ENCODE data around the gene C10orf143.

Gene C10orf143

DNA sequence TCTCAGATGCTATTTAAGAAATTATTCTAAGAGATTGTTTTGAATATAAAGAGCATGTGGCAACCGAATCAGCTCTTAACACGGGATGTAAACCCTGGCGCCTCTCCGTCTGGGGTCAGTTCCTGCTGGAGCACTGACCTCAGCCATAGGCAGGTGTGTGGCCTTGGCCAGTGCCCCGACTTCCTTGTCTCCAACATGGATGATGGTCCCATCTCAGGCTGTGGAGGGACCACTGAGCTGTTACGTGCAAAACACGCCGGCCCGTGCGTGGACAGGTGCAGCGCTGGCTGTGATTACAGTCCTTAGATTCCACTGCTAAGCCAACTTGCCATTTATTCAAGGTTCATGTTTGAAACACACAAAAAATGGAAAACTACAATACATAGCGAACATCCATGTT, 59.9 kb downstream of the C10orf143 start:
- no peak for DNase-seq

DNA sequence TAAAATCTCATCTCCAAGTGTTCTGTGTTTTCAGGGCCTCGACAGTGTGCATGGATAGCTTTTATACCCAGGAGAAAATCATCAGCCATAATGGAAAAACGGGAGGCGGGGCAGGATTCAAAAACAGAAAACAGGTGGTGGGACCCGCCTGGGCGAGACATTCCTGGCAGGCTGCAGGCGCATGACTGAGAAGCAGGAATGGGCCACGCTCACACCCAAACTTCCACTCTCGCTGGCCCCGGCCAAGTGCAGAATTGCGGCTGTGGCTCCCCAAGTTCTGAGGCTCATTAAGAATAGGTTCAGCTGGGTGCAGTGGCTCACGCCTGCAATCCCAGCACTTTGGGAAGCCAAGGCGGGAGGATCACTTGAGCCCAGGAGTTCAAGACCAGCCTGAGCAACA, 60.6 kb downstream of the C10orf143 start:
- no peak for DNase-seq

DNA sequence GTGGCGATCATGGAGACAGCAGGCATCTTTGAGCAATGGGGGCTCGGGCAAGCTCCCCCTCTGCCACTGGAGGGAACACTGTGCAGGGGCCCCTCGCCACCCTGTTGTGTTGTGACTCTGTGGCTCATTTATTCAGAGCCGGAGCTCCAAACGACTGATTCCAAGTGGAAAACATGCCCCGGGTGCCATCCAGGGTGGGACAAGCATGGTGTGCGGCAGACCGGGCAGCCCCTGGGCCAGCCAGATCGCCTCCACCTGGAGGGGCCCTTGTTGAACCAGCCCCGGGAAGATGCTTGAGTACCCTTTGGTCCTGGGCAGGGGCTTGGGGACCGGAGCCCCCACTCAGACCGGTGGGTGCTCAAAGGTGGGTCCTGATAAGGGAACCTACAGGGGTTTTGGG, 61.4 kb downstream of the C10orf143 start:
- DNase-seq, result no peak

DNA sequence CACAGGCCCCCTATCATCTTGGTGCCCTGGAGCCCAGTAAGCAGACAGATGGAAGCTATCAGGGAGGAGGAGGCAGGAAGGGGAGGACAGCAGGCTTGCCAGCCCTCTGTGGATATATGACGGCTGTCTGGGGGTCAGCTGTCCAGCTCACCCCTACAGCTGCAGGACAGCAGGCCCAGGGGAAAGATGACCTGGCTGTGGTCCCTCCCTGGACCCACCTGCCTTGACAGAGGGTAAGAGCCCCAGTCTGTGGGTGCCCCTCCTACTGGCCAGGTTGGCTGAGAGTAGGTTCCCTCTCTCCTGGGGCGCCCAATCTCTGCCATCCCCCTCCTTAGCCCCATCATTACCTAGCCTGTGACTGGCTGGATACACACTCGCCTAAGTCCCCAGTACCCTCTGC, 62.5 kb downstream of the C10orf143 start:
- DNase-seq, result no peak

DNA sequence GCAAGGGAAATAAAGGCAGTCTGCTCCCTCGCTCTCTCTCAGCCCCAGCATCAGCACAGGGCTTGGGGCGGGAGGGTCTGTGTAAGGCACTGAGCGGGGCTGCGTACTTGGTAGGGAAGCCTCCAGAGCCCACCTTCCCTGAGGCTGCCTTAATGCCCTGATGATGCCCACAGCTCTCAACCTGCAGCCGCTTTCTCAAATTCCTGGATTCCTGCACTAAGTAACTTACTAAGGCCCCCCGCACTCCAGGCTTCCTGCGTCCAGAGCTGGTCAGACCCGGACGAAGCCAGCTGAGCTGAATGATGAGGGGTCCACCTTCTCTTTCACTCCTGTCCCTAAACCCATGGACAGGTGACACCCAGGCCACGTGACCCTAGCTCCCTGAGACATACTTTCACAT, 63.3 kb downstream of the C10orf143 start:
- DNase-seq, result no peak

DNA sequence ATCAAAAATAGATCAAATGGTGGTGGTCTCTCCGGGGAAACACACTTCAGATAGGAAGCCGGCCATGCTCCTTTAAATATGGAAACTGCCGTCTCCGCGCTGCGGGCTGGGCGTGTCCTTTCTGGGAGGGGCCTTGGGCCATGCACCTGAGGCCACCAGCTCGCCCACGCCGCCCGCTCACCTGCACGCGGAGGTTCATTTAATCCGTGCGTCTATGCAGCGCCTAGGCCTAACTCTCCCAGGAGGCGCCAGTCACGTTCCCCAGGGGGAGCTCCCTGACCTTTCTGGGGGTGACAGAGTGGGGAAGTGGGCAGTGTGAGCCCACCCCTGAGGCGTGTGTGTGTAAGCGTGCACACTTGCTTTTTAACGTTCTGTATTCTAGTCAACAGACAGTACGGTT, 64.0 kb downstream of the C10orf143 start:
- DNase-seq, result no peak

DNA sequence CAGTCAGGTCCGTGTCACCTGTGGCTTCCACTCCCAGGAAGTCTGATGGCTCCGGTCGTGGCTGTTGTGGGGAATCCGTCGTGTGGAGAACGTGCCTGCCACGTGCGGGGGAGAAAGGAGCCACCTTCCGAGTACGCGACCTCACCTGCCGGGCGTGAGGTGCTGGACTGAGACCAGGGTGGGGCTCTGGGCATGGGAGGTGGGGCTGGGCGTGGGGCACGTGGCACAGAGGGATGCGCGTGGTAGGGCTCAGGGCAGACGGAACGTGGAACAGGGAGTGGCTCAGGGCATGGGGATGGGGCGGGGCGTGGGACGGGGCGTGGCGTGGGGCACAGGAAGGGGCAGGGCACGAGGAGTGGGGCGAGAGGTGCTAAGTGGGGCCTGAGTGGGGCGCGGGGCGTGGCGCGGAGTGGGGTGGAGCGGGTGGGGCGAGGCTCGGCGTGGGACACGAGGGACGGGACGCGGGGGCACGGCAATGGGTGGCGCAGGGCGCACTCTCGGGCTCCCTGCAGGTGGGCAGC, 64.8 kb downstream of the C10orf143 start:
- DNase-seq, result no peak

DNA sequence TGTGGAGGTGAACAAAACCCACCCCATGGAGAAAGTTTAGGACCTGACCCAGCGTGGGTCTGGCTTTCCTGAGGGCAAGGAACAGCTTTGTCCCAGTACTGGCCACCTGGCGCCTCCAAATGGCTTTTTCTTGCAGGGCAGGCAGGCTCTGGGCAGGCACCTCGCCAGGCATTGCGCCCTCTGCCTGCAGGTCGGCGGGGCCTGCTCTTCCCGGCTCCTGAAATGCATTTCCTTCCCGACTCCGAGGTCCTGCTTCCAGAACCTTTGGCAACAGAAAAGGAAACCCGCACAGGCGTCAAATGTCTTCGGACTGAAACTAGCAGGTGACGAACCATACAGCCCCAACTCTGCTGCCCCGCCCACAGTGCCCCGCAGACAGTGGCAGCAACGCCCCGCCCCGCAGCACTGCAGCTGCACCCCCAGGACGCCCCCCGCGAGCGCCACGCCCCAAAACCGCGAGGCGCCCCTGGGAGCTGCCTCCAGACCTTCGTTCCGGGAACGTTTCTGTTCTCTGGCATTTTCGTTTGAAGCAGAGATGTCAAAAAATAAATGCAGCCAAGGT, 65.5 kb downstream of the C10orf143 start:
- DNase-seq, result no peak

DNA sequence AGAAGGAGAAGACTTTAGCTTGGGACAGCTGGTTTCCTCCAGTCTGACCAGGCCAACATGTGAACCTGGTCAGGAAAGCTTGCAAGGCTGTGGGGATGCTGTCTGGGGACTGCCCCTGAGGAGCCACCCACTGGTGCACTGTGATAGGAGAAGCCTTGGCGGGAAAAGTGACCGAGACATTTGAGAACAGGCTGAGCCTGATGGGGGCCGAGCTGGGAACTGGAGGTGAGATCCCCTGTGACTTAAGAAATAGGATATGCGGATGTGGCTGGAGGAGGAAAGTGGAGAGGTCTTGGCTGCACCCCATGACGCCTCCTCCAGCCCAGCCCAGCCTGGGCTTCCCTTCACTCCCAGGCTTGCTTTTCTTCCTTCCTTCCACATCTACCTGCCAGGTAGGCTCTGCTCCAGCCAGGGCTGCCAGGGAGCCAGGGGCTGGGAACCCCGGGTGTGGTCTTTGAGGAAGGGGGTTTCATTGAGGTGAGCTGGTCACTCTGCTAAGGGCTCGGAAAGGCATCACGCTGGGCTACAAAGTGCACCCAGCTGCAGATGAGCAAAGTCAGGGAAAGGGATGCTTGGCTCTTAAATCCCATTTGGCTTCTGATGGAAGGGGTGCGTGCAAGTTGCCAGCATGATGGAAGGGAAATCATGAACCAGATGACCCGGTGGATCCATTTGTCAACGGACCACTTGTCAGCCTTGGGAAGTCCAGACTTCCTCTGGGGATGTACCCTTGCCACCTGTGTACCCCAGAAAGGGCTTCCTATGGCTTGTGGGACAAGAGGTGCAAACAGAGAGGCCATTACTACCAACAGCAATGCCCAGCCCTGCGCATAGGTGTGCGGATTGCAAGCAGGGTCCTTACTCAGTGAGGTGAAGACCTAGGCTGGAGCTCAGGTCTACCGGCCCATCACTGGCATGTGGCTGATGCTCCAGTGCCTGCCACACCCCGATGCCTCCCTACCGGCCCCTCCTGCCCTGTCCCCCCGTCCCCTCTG, 66.3 kb downstream of the C10orf143 start:
- no peak for DNase-seq

DNA sequence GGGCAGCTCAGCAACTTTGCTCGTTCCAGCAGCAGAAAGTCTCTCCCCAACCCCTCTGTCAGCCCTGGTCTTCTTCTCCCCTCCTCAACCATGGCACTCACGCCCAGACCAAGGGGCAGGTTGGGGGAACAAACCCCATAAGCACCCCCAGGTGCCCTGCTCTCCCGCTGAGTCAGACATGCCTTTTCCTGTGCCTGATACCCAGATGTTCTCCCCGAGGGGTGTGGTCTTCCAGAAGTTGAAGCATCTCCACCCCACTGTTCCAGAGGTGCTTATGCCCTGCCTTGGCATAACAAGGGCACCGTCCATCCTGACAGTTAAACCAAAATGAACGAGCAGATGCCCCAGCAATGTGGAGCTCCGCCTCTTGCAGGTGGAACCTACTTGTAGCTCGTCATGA, 67.1 kb downstream of the C10orf143 start:
- no peak for DNase-seq

DNA sequence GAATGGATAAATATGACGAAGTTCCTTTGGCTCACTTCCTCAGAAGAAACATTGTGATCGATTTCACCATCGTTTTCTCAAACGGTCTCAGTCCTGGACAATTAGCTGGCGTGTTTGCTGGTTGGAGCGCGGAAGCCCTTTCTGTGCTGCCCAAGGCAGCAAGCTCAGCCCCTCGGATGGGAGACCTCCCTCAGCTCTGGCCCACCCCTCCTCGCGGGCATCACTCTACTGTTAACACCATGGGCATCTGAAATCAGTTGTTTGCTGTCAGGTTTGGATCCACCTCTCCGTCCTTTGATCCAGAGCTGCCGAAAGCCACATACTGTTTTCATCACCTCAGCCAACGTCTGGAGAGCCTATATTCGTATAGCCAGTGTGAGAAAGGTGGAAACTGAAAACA, 68.2 kb downstream of the C10orf143 start:
- no peak for DNase-seq

DNA sequence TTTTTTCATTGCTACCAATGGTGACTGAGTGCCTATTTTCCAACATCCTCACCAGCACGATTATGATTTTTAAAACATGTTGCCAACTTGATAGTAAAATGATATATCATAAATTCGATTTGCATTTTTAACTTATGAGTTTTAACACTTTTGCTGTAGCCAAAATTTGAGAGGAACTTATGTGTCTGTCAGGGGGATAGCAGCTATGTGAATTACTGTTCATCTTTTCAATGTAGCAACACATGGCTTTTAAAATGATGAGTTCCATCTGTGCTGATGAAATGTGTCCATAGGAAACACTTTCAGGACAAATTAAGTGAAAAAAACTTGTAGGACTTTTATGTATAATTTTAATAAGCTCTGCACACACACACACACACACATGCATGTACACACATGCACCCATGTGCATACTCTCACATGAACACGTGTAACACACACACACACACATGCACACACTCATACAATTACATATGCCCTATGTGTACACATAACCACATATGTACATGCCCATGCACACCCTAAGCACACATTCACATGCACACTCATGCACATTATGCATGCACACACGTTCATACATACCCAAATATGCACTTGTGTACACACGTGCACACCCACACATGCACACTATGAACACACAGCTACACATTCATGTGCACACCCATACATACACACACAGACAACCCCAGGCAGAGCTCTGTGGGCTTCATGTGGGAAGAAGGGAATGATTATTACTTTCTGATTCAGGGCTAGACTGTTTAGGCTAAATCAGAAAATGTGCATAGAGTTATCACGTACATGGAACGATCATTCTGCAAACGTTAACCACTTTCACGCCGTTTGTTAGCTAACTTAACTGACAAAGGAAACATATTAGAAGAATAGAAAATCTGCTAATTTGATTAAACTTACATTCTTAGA, 68.9 kb downstream of the C10orf143 start:
- no peak for DNase-seq

DNA sequence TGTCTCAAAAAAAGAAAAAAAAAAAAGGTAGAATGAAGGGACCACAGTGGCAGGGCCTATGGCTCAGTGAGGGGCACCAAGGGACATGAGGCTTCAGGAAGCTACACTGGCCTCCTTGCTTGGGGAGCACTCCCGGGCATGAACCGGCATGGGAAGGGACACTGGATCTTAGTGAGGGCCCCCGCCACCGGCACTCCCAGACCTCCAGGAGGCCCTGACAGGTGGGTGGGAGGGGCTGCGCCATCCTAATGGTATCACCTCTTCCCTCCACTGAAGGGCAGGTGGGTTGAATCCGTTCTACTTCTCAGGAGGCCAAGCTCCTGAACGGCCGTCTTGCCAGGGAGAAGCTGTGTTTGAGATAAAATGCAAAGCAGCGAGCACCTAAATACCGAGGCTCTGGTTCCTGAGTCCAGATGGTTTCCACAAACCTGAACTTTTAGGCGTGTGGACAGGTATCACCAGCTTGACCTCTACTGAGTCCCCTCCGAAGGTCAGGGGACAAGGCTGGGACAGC, 69.8 kb downstream of the C10orf143 start:
- DNase-seq, result no peak

DNA sequence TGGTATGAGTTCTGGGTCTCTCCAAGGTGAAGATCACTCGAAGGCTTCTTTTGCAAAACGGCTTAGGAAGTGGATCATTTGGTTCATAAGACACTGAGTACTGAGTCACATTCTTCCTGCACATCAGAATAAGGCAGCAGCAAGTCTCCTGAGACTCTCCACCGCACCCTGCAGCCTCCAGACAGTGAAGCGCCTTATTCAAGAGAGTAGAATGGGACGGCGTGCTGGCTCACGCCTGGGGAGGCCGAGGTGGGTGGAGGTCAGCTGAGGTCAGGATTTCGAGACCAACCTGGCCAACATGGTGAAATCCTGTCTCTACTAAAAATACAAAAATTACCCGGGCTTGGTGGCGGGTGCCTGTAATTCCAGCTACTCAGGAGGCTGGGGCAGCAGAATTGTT, 70.3 kb downstream of the C10orf143 start:
- DNase-seq, result no peak

DNA sequence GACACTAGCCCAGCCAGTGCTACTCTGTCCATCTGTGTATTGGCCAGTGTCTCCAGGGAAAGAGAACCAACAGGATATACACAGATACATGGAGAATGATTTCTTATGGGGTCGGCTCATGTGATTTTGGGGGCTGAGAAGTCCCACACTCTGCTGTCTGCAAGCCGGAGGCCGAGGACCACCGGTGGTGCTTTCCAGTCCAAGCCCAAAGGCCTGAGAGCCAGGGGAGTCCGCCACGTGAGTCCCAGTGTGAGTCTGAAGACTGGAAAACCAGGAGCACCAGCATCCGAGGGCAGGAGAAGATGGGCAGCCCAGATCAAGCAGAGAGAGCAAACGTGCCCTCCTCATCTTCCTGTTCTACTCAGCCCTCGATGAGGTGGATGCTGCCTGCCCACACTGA, 71.5 kb downstream of the C10orf143 start:
- no peak for DNase-seq

DNA sequence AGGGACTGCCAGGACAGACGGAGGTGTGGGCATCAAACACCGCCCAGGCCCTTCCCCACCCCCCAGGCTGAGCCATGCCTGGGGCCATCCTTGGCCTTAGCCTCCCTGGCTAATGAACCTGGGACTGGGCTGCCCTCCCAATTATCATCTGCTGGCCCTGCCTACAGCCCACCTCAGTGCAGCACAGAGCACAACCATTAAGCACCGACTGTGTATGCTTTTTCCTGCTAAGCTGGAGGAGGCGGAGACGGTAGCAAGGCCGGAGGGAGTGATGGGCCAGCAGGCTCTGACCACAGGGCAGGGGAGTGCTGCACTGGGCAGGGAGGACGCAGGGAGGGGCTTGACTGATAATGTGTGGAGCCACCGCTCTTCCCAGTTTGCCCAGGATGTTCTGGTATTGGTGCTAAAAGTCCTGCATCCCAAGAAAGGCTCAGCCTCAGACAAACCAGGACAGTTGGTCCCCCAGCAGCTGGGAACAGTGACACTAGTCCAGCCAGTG, 72.0 kb downstream of the C10orf143 start:
- no peak for DNase-seq

DNA sequence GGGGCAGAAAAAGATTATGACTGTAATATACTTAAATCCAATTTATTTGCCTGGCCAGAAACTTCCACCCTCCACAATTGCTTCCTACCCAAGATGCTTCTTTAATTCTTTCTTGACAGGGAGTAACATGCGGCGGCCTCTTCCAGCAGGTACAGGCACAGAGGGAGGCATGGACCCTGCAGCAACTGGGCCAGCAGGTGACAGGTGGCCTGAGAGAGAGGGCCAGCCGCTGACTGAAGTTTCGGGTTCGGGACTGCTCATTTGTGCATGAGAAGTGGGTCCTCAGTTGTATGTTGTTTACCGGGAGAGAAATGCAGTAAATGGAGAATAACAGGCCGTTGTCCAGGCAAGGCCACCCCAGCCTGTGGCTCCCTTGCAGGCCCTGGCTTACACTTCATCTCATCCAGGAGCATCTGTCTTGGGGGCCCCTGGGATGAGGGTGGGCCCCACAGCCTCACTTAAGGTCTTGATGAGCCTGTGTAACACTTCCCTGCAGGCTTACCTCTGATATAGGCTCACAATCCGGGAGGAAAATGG, 72.5 kb downstream of the C10orf143 start:
- no peak for DNase-seq

DNA sequence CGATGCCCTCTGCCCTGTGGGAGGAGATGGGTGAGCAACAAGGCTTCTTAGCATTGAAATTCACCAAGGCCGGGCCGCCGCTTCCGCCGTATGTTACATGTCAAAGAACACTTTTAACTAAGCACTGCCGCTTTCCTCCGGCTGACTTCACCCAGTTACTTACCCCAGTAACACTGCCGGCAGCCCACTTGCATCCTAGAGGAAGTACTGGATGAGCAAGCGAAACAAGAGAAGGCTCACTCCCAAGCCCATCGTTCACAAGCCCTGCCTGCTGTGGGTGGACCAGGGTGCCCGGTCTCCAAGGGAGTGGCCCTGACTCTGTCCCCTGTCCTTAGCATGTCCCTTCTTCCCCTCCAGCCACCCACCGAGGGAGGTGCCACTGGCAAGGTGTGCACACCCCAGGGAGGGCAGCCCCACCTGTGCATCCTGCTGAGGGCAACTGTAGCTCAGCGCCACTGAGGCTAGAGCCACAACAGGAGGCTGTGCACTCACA, 73.4 kb downstream of the C10orf143 start:
- no peak for DNase-seq

DNA sequence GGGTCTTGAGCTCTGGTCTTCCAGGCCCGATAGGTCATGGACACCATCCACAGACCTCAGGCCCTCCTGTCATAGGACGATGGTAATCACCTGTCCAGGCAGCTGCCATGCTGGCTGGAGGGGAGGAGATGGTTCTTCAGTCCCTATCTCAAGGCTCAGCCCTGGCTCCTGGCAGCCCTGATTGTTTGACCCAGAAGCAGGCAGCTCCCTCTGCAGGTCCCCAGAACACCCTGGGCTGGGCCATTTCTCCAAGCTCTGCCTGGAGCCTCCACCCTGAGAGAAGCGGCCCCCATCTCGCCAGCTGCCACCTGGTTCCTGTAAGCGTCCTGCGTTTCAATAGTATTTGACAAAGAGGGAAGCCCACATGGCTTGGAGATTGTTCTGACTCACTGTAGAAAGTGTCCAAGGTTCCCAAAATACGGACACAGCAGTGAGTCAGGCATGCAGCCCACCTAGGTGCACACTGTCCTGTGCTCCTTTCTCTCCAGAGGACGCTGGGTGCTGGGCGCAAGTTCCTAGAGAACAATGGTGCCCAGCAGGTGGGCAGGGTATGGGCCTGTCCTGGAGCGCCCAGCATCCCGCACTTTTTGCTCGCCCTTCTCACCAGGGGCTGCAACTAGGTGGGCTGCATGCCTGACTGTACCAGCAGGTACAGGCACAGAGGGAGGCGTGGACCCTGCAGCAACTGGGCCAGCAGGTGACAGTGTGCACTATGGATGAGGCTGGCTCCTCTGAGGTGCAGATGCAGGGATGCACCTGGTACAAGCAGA, 74.1 kb downstream of the C10orf143 start:
- no peak for DNase-seq

DNA sequence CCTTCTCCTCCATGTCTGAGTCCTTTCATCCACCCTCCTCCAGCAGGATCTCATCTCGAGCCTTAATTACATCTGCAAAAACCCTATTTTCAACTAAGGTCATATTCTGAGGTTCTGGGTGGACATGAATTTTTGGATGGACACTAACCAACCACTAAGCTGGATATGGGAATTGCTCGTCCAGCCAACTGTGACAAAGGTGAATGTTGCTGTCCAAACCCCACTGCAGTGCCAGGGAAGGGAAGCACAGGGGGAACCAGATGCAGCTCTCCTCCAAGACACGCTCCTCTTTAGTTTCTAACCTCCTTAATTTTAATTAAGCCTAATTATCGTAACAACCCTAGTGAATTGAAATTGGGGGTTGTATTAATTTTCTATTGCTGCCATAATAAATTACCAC, 81.4 kb downstream of the C10orf143 start:
- DNase-seq, result no peak

DNA sequence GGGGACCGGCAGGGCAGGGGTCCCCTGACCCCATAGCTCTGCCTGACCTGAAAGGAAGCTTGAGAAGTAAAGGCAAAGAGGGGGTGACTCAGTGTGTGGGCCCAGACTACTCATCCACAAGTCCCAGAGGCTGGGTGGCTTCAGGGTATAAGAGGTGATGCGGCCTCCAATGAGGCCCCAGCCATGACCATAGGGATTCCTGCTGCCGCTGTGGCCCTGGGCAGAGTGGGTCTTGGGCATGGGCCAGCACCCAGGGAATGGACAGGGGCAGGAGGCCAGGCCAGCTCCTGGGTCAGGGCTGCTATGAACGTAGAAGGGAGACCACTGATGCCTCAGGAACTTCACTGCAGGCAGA, 82.2 kb downstream of the C10orf143 start:
- no peak for DNase-seq
